ENCODE measurements around the gene CAMSAP2. TPM values are rescaled to one million over a fixed set of nuclear protein-coding genes. Genes with fewer than 3 reads are reported as not detected.
A peak's percentile ranks its signal among the peaks of the same experiment; 100 is the strongest.

CAMSAP2 gene
- polyA plus RNA-seq (ENCODE audit: insufficient read depth in 1 of 5, insufficient read length in 5 of 5, low replicate concordance in 1 of 5), result 10 to 100 TPM; 31.2 to 59.7 (median 50.9) TPM
- long read RNA-seq, donor 1, partial matches to known transcripts, result 0 of 1 reads
- long read RNA-seq, donor 1, other reads (novel, unspliced or antisense), result 0 of 1 reads
- long read RNA-seq, donor 2, result 0 reads
- long read RNA-seq, donor 3, result 0 reads
- long read RNA-seq, donor 4, partial matches to known transcripts, result 10 of 11 reads
- long read RNA-seq, donor 4, other reads (novel, unspliced or antisense), result 0 of 11 reads
- long read RNA-seq, donor 5, partial matches to known transcripts, result 7 of 8 reads
- long read RNA-seq, donor 5, other reads (novel, unspliced or antisense), result 0 of 8 reads
- long read RNA-seq, donor 6, result 0 reads
- long read RNA-seq, donor 7, result 0 reads
- long read RNA-seq, donor 8, result 0 reads

GRCh38 chr1:200738327-200738948 is at the start of gene CAMSAP2:
TSS of gene CAMSAP2 (plus strand) at chr1:200738893. CDS start at chr1:200739828, 935 bp downstream.
- peak in 1 of 2 donors; percentile 91 for DNase-seq

- no peak for DNase-seq
Observed at GRCh38 chr1:200692316-200692715, 46.4 kb upstream of the CAMSAP2 start.

- DNase-seq, result no peak
Observed at GRCh38 chr1:200693327-200693726, 45.4 kb upstream of the CAMSAP2 start.

GRCh38 chr1:200694738-200695137 is 44.0 kb upstream of the CAMSAP2 start:
- no peak for DNase-seq

- no peak for DNase-seq
Observed at GRCh38 chr1:200699871-200700270, 38.8 kb upstream of the CAMSAP2 start.

GRCh38 chr1:200704986-200705500 is 33.6 kb upstream of the CAMSAP2 start:
- DNase-seq, result no peak

GRCh38 chr1:200706111-200706814 is 32.4 kb upstream of the CAMSAP2 start:
- DNase-seq, result no peak

- no peak for DNase-seq
Observed at GRCh38 chr1:200707116-200707515, 31.6 kb upstream of the CAMSAP2 start.

GRCh38 chr1:200708161-200708560 is 30.5 kb upstream of the CAMSAP2 start:
- no peak for DNase-seq

GRCh38 chr1:200708769-200709168 is 29.9 kb upstream of the CAMSAP2 start:
- no peak for DNase-seq

GRCh38 chr1:200710166-200710565 is 28.5 kb upstream of the CAMSAP2 start:
- no peak for DNase-seq

GRCh38 chr1:200714504-200715187 is 24.0 kb upstream of the CAMSAP2 start:
- no peak for DNase-seq

GRCh38 chr1:200720199-200720598 is 18.5 kb upstream of the CAMSAP2 start:
- DNase-seq, result no peak

GRCh38 chr1:200724064-200724463 is 14.6 kb upstream of the CAMSAP2 start:
- no peak for DNase-seq

GRCh38 chr1:200727257-200727656 is 11.4 kb upstream of the CAMSAP2 start:
- DNase-seq, result no peak

GRCh38 chr1:200729863-200730262 is 8.8 kb upstream of the CAMSAP2 start:
- DNase-seq, result peak in 1 of 2 donors; percentile 5

GRCh38 chr1:200731654-200732332 is 6.9 kb upstream of the CAMSAP2 start:
- DNase-seq, result no peak

- no peak for DNase-seq
Observed at GRCh38 chr1:200732438-200732837, 6.3 kb upstream of the CAMSAP2 start.

GRCh38 chr1:200733907-200734306 is 4.8 kb upstream of the CAMSAP2 start:
- DNase-seq, result no peak

GRCh38 chr1:200737647-200738291 is 924 bp upstream of the CAMSAP2 start:
- DNase-seq, result no peak
